H1 (cell line): ENCODE measurements around the gene DCBLD1. TPM values are rescaled to one million over a fixed set of nuclear protein-coding genes. Genes with fewer than 3 reads are reported as not detected.

Experiments
- BACH1 ChIP-seq: IDR thresholded peaks from 2 replicates; pipeline ENCODE4 v1.6.1; 2012; ENCODE audit warnings: low read length, improper control_type of control experiment
- HDAC6 ChIP-seq: IDR thresholded peaks from one replicate; pipeline ENCODE4 v1.7.1; 2012; ENCODE audit warnings: low read depth, mild to moderate bottlenecking, inconsistent platforms, low read length, moderate library complexity
- POLR2AphosphoS5 ChIP-seq: IDR thresholded peaks from 2 replicates; pipeline ENCODE4 v1.6.1; 2011; ENCODE audit warnings: low read depth, low read length
- RAD21 ChIP-seq, 2 experiments: IDR thresholded peaks in 1 of 2; conservative IDR thresholded peaks in 1 of 2; 2 replicates each; pipeline ENCODE4 v1.6.1; 2011; ENCODE audit warnings: low read depth in 2 of 2, low read length in 2 of 2, improper control_type of control experiment in 1 of 2, inconsistent platforms in 1 of 2, mild to moderate bottlenecking in 1 of 2, moderate library complexity in 1 of 2
- RBBP5 ChIP-seq: IDR thresholded peaks from 2 replicates; pipeline ENCODE4 v1.7.1; 2012; ENCODE audit warnings: low read depth, mild to moderate bottlenecking, inconsistent platforms, low read length, moderate library complexity, borderline replicate concordance
- SAP30 ChIP-seq: fragments of 300-600 bp; sonication (generic); IDR thresholded peaks from 2 replicates; pipeline ENCODE4 v1.7.1; 2012; ENCODE audit warnings: low read length, moderate library complexity, mild to moderate bottlenecking, inconsistent platforms; ENCODE audit not compliant: insufficient read depth, insufficient replicate concordance
- SP1 ChIP-seq: IDR thresholded peaks from 2 replicates; pipeline ENCODE4 v1.6.1; 2011; ENCODE audit warnings: low read depth, low read length
- TBP ChIP-seq: IDR thresholded peaks from 2 replicates; pipeline ENCODE4 v1.6.1; 2011; ENCODE audit warnings: low read depth, low read length, improper control_type of control experiment
- polyA plus RNA-seq, 7 experiments: library from polyadenylated mRNA; depleted of rRNA in 3 of 7; stranded (reverse) in 5 of 7; unstranded in 2 of 7; fragments of >200 nt in 5 of 7; fragments of 200-250 nt in 2 of 7; gene quantifications; 1 replicate in 5 of 7; 2 replicates in 1 of 7; 4 replicates in 1 of 7; pipeline versions ENCODE4 v1.2.1 to v1.2.3, GENCODE V29; 2011 to 2013; ENCODE audit warnings: missing spikeins in 2 of 7, mixed read lengths in 2 of 7
- total RNA-seq: library from RNA; stranded (reverse); fragmentation: NEBNext Ultra II Directional; extraction: Animal tissue kit (Norgen Biotek cat#: 25700); gene quantifications from 2 replicates; pipeline ENCODE4 v1.2.1, GENCODE V29; 2021
- TF ChIP-seq, protein P1 (sequence below): IDR thresholded peaks from 2 replicates; pipeline ENCODE4 v1.6.1; 2011; ENCODE audit warnings: low read length, improper control_type of control experiment

The DCBLD1 gene
- total and polyA plus RNA-seq, 2 of the 8 experiments (the other 6 are each of a cell fraction or from before 2014, with no cell fraction given), result 3.9 to 11.2 TPM

DNA sequence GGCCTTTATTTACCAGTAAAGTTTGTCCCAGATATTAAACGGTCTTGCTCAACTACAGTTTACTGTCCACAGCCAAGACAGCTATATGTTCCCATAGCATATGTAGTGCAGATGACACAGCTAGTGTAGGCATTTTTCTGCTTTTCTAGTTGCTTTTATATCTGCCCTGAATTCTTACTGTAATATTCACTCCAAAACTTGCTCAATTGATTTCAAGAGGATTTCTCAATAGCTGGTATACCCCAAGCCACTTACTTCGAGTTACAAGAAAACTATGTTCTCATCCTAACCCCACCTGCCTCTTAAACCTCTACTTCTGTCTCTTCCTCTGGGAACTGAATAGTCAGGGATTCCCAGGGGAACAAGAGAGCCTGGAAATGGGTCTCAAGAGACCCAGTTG lies 37.9 kb upstream of the DCBLD1 start (continued):
- TF ChIP-seq POLR2AphosphoS5 (no peak), SAP30 (no peak), HDAC6 (no peak), RAD21 (IDR thresholded peaks at IDR 0.05 in 1 of 2, conservative IDR thresholded peaks at IDR 0.05 in 1 of 2; ENCODE audit: low read depth in 2 of 2, low read length in 2 of 2) (no peak), SP1 (no peak), RBBP5 (no peak), BACH1 (no peak), TBP (no peak)
- TF ChIP-seq, protein P1, sequence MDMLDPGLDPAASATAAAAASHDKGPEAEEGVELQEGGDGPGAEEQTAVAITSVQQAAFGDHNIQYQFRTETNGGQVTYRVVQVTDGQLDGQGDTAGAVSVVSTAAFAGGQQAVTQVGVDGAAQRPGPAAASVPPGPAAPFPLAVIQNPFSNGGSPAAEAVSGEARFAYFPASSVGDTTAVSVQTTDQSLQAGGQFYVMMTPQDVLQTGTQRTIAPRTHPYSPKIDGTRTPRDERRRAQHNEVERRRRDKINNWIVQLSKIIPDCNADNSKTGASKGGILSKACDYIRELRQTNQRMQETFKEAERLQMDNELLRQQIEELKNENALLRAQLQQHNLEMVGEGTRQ, result no peak
